Esophagus squamous epithelium (tissue), 5 donors: ENCODE measurements around the gene MS4A4A. TPM values are rescaled to one million over a fixed set of nuclear protein-coding genes. Genes with fewer than 3 reads are reported as not detected.
A peak's percentile ranks its signal among the peaks of the same experiment; 100 is the strongest.

ENCODE experiments used
- DNase-seq: peaks from one replicate; lab custom pipeline; 2025; lab: John Stamatoyannopoulos, UW
- H3K27ac ChIP-seq, 4 donors: fragments of 200-600 bp; sonication (generic); one replicate each; pipeline ENCODE4 v1.5.1; 2016 to 2019; ENCODE audit warnings: mild to moderate bottlenecking in 1 of 4
- H3K27me3 ChIP-seq, 4 donors: fragments of 200-600 bp; sonication (generic); 1 replicate in 3 of 4; 2 replicates in 1 of 4; pipeline versions ENCODE4 v1.5.1 to v1.6.0; 2017 to 2021; ENCODE audit warnings: antibody characterized with exemption in 1 of 4
- H3K36me3 ChIP-seq, 3 donors: fragments of 200-600 bp; sonication (generic); one replicate each; pipeline ENCODE4 v1.5.1; 2016 to 2019
- H3K4me1 ChIP-seq, 3 donors: fragments of 200-600 bp; sonication (generic); one replicate each; pipeline ENCODE4 v1.5.1; 2017 to 2019
- H3K4me3 ChIP-seq, 4 donors: fragments of 200-600 bp; sonication (generic); 1 replicate in 3 of 4; 2 replicates in 1 of 4; pipeline ENCODE4 v1.5.1; 2016 to 2019; ENCODE audit warnings: mild to moderate bottlenecking in 2 of 4, moderate library complexity in 1 of 4
- H3K9me3 ChIP-seq, 3 donors: fragments of 200-600 bp; sonication (generic); one replicate each; pipeline ENCODE4 v1.5.1; 2016 to 2019
- POLR2A ChIP-seq, 4 donors: fragments of 450-650 bp; IDR thresholded peaks; one replicate each; pipeline ENCODE4 v1.6.1; 2017; ENCODE audit warnings: antibody characterized with exemption in 4 of 4, mild to moderate bottlenecking in 4 of 4, moderate library complexity in 3 of 4
- WGBS, 2 donors: methylation state at CpG; one replicate each; pipeline ENCODE4 v1.1.5; 2018; 5-methylcytosine and 5-hydroxymethylcytosine counted together
- intact Hi-C: fragments of 100-400 bp; cut with DNase I; formaldehyde crosslinking; loops from one replicate; pipeline ENCODE4 v1.15.0; 2022
- total RNA-seq, 4 donors: library from RNA; depleted of rRNA; stranded (reverse); fragments of >200 nt; gene quantifications; one replicate each; pipeline ENCODE4 v1.1.0, GENCODE V29; 2016
- TF ChIP-seq, protein P1 (sequence below), 6 experiments: fragments of 450-650 bp in 4 of 6; fragments of 200-600 bp in 2 of 6; sonication (generic) in 2 of 6; IDR thresholded peaks; one replicate each; pipeline ENCODE4 v1.5.1; 2016 to 2019; ENCODE audit warnings: antibody characterized with exemption in 6 of 6, mild to moderate bottlenecking in 4 of 6, moderate library complexity in 4 of 6
- donor health status: DM: yes; HTN: yes; CAD: no.

The MS4A4A gene
- total RNA-seq: 10 to 100 TPM in 2 of 4 donors, 1 to 10 TPM in 1, under 1 TPM in 1; 0.42 to 32.0 (median 8.3) TPM

DNA sequence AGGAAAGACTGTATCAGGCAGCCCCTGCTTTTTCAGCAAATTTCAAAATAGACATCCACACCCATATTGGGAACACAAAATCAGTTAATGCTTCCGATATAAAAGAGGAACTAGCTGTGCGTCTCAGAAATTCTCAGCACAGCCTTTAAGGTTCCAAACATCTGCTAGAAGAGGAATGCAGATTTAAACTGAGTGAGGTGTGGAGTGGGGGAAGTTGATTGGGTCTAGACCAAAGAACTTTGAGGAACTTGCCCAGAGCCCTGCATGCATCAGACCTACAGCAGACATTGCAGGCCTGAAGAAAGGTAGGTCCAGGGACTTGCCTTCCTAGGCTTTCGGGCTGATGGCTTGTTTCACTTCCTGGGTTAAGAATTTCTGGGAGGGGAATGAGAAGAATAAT, at the start of gene MS4A4A:
TSS of gene MS4A4A (plus strand) at position 255 of the 400 bp plus-strand sequence. CDS start at position 265, 10 bp downstream.
- H3K27ac ChIP-seq: peak within 1 kb of the TSS in 2 of 4 donors; percentile 30 to 61
- peak within 1 kb of the TSS in 2 of 4 donors; percentile 4 to 35 for H3K4me3 ChIP-seq
- H3K4me1 ChIP-seq: no peaks in the 10 kb centered on the region
- intact Hi-C loops: no loop called here
- no peaks in the 10 kb centered on the region for H3K9me3 ChIP-seq
- no peaks in the 10 kb centered on the region for H3K36me3 ChIP-seq
- H3K27me3 ChIP-seq: no peaks in the 10 kb centered on the region
- TF ChIP-seq POLR2A (IDR thresholded peaks at IDR 0.05): peak in 2 of 4 donors; percentile 28 to 40
- TF ChIP-seq, protein P1, sequence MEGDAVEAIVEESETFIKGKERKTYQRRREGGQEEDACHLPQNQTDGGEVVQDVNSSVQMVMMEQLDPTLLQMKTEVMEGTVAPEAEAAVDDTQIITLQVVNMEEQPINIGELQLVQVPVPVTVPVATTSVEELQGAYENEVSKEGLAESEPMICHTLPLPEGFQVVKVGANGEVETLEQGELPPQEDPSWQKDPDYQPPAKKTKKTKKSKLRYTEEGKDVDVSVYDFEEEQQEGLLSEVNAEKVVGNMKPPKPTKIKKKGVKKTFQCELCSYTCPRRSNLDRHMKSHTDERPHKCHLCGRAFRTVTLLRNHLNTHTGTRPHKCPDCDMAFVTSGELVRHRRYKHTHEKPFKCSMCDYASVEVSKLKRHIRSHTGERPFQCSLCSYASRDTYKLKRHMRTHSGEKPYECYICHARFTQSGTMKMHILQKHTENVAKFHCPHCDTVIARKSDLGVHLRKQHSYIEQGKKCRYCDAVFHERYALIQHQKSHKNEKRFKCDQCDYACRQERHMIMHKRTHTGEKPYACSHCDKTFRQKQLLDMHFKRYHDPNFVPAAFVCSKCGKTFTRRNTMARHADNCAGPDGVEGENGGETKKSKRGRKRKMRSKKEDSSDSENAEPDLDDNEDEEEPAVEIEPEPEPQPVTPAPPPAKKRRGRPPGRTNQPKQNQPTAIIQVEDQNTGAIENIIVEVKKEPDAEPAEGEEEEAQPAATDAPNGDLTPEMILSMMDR (IDR thresholded peaks at IDR 0.05): no peak
- DNase-seq: no peak
- WGBS, 2 donors: 64 to 72% methylated on average over 3 of the region's 3 CpGs

DNA sequence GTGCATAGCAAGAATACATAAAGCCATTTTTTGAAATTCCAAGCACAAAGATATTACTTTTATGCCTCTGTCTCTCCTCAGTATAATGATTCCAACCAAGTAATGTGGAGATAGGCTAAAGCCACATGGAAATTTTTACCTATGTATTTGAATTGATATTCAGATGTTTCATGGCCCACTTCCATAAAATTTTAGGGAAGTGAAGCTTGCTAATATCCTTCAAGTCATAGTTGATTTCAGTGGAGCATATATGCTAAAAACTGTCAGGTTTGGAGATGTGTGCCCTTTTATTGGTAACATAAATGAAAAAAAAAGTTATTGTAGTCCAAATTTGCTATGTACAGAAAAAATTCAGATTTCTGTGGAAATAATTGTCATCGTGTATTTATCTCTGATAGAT, 49.8 kb upstream of the MS4A4A start:
- Histone ChIP-seq H3K4me3 (no peak overlapping the region), H3K27ac (no peak overlapping the region), H3K36me3 (no peaks in the 10 kb centered on the region), H3K4me1 (no peaks in the 10 kb centered on the region), H3K27me3 (no peaks in the 10 kb centered on the region), H3K9me3 (no peaks in the 10 kb centered on the region)
- WGBS, 2 donors: 41 to 52% methylated on average over 1 of the region's 1 CpG
- no peak for TF ChIP-seq POLR2A (IDR thresholded peaks at IDR 0.05)
- TF ChIP-seq, protein P1 (IDR thresholded peaks at IDR 0.05): no peak
- DNase-seq: no peak
- intact Hi-C loops: no loop called here

DNA sequence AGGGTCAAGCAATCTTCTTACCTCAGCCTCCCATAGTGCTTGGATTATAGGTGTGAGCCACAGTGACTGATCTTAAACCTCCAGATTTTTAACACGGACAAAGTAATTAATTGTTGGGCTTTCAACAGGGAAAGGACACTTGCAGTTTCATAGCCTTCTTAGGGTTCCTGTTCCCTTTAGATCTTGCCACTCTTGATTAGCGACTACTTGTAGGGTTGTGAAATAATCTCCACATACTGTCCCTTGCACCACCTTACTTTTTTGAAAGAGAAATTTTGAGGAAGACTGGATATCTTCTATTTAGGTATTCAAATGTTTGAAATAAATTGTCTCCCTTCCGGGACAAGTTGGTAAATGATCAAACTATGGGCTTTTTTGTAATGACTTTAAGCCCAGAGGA, 45.1 kb upstream of the MS4A4A start:
- Histone ChIP-seq H3K36me3 (no peaks in the 10 kb centered on the region), H3K27ac (no peak overlapping the region), H3K9me3 (no peaks in the 10 kb centered on the region), H3K27me3 (no peaks in the 10 kb centered on the region), H3K4me1 (no peaks in the 10 kb centered on the region), H3K4me3 (no peak overlapping the region)
- TF ChIP-seq, protein P1 (IDR thresholded peaks at IDR 0.05): no peak
- TF ChIP-seq POLR2A (IDR thresholded peaks at IDR 0.05): no peak
- no peak for DNase-seq
- intact Hi-C loops: no loop called here
- WGBS, 2 donors: 66 to 82% methylated on average over 3 of the region's 3 CpGs

DNA sequence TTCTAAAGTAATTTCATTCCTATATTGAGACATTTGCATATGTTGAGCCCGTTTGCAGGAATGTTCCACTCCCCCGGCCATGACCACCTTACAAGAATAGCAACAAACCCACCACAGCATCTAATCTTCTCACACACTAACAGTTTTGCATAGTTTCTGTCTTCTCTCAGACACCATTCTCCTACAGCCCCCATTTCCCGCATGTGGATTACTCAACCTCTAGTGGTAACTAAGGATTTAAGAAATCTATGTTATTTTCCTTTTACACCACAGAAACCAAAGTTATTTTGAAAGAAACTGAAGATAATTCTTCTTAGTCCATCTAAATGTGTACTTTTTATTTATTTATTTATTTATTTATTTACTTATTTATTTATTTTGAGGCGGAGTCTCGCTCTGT, 39.8 kb upstream of the MS4A4A start:
- H3K4me1 ChIP-seq: no peaks in the 10 kb centered on the region
- H3K27ac ChIP-seq: no peak overlapping the region
- DNase-seq: no peak
- no peaks in the 10 kb centered on the region for H3K9me3 ChIP-seq
- no peaks in the 10 kb centered on the region for H3K36me3 ChIP-seq
- WGBS, 2 donors: 69 to 75% methylated on average over 5 of the region's 5 CpGs
- no peaks in the 10 kb centered on the region for H3K27me3 ChIP-seq
- intact Hi-C loops: no loop called here
- no peak overlapping the region for H3K4me3 ChIP-seq
- TF ChIP-seq, protein P1 (IDR thresholded peaks at IDR 0.05): no peak
- no peak for TF ChIP-seq POLR2A (IDR thresholded peaks at IDR 0.05)

DNA sequence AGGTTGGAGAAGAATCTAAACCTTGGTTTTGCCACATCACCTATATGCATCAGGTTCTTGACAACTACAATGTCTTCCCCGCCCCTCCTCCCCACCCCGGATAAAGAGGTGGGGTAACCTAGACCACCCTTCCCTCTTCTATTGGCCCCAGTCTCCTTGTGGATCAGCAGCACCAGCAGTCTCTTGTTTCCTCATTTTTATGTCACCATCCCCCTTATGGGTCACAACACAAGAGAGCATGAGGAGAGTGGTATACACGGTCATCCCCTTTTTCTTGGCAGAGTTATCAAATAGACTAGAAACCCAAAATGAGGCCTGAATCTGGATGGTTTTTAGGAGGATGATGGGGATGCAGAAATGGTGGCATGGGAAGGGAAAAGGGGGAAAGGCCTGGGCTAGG, 38.7 kb upstream of the MS4A4A start:
- no peak for DNase-seq
- Histone ChIP-seq H3K27ac (no peak overlapping the region), H3K4me3 (peak overlapping the region in 2 of 4 donors; percentile 4 to 18), H3K4me1 (no peaks in the 10 kb centered on the region), H3K9me3 (no peaks in the 10 kb centered on the region), H3K27me3 (no peaks in the 10 kb centered on the region), H3K36me3 (no peaks in the 10 kb centered on the region)
- intact Hi-C loops: no loop called here
- TF ChIP-seq, protein P1 (IDR thresholded peaks at IDR 0.05): no peak
- TF ChIP-seq POLR2A (IDR thresholded peaks at IDR 0.05): no peak
- WGBS, 2 donors: 80 to 88% methylated on average over 3 of the region's 3 CpGs
